Body of pancreas (tissue), 4 donors: ENCODE measurements around the gene PTDSS2.

Experiments used
- CTCF ChIP-seq, 7 experiments: fragments of 450-650 bp in 4 of 7; fragments of 200-600 bp in 3 of 7; sonication (generic) in 3 of 7; IDR thresholded peaks; one replicate each; pipeline ENCODE4 v1.5.1; 2016 to 2019; ENCODE audit warnings: antibody characterized with exemption in 7 of 7
- POLR2A ChIP-seq, 3 donors: fragments of 450-650 bp; IDR thresholded peaks; one replicate each; pipeline ENCODE4 v1.6.1; 2016; ENCODE audit warnings: antibody characterized with exemption in 3 of 3, mild to moderate bottlenecking in 2 of 3

GRCh38 chr11:460331-461199, 10.5 kb downstream of the PTDSS2 start:
- TF ChIP-seq CTCF (IDR thresholded peaks at IDR 0.05) (no peak), POLR2A (IDR thresholded peaks at IDR 0.05) (no peak)
